HepG2 (cell line): ENCODE measurements around the gene THSD4. TPM values are rescaled to one million over a fixed set of nuclear protein-coding genes. Genes with fewer than 3 reads are reported as not detected.

Source experiments
- CTCF ChIP-seq: sonication (generic); formaldehyde crosslinking; IDR thresholded peaks from 2 replicates; pipeline ENCODE4 v1.5.0; 2020; ENCODE audit warnings: mild to moderate bottlenecking, missing genetic modification reagents, moderate library complexity
- FOXJ3 ChIP-seq: sonication (generic); formaldehyde crosslinking; IDR thresholded peaks from 2 replicates; pipeline ENCODE4 v1.4.0; 2020; ENCODE audit warnings: missing genetic modification reagents, mild to moderate bottlenecking, borderline replicate concordance
- HNF4G ChIP-seq, 2 experiments: sonication (generic) in 1 of 2; formaldehyde crosslinking in 1 of 2; IDR thresholded peaks; 2 replicates each; pipeline versions ENCODE4 v1.4.0 to v1.6.1; 2011 to 2020; ENCODE audit warnings: borderline replicate concordance in 2 of 2, low read depth in 2 of 2, mild to moderate bottlenecking in 2 of 2, low read length in 1 of 2, missing genetic modification reagents in 1 of 2, moderate library complexity in 1 of 2
- IKZF5 ChIP-seq: IDR thresholded peaks from 2 replicates; pipeline ENCODE4 v1.6.1; 2018; ENCODE audit warnings: missing genetic modification reagents, mild to moderate bottlenecking, missing compliant biosample characterization
- JARID2 ChIP-seq: sonication (generic); formaldehyde crosslinking; IDR thresholded peaks from 2 replicates; pipeline ENCODE4 v1.8.1; 2023; ENCODE audit warnings: missing genetic modification reagents, inconsistent platforms; ENCODE audit not compliant: insufficient replicate concordance
- KMT2B ChIP-seq: IDR thresholded peaks from 2 replicates; pipeline ENCODE4 v1.6.1; 2016; ENCODE audit warnings: missing genetic modification reagents, missing compliant biosample characterization
- MTERF4 ChIP-seq: sonication (generic); formaldehyde crosslinking; IDR thresholded peaks from 2 replicates; pipeline ENCODE4 v1.8.0; 2023; ENCODE audit warnings: mild to moderate bottlenecking, missing genetic modification reagents
- PHF20 ChIP-seq: sonication (generic); formaldehyde crosslinking; IDR thresholded peaks from 2 replicates; pipeline ENCODE4 v1.5.0; 2020; ENCODE audit warnings: mild to moderate bottlenecking, missing genetic modification reagents
- PITX1 ChIP-seq: sonication (generic); formaldehyde crosslinking; IDR thresholded peaks from 2 replicates; pipeline ENCODE4 v1.5.1; 2020; ENCODE audit warnings: mild to moderate bottlenecking, missing genetic modification reagents
- RFXAP ChIP-seq: sonication (generic); formaldehyde crosslinking; IDR thresholded peaks from 2 replicates; pipeline ENCODE4 v1.4.0; 2020; ENCODE audit warnings: missing genetic modification reagents, borderline replicate concordance
- TIGD3 ChIP-seq: sonication (generic); formaldehyde crosslinking; IDR thresholded peaks from 2 replicates; pipeline ENCODE4 v1.5.1; 2020; ENCODE audit warnings: mild to moderate bottlenecking, missing genetic modification reagents, borderline replicate concordance
- ZBTB3 ChIP-seq: sonication (generic); formaldehyde crosslinking; IDR thresholded peaks from 2 replicates; pipeline ENCODE4 v1.4.0; 2020; ENCODE audit warnings: low read depth, mild to moderate bottlenecking, moderate library complexity, missing genetic modification reagents, borderline replicate concordance
- ZFP1 ChIP-seq: IDR thresholded peaks from 2 replicates; pipeline ENCODE4 v1.6.1; 2016
- ZNF3 ChIP-seq: IDR thresholded peaks from 2 replicates; pipeline ENCODE4 v1.7.0; 2017; ENCODE audit warnings: inconsistent platforms
- ZNF337 ChIP-seq: sonication (generic); formaldehyde crosslinking; IDR thresholded peaks from 2 replicates; pipeline ENCODE4 v1.5.1; 2020; ENCODE audit warnings: missing genetic modification reagents, low read depth, mild to moderate bottlenecking, borderline replicate concordance
- ZNF34 ChIP-seq: sonication (generic); formaldehyde crosslinking; IDR thresholded peaks from 2 replicates; pipeline ENCODE4 v1.4.0; 2020; ENCODE audit warnings: mild to moderate bottlenecking, missing genetic modification reagents, borderline replicate concordance
- ZNF484 ChIP-seq: sonication (generic); formaldehyde crosslinking; IDR thresholded peaks from 2 replicates; pipeline ENCODE4 v1.5.1; 2020; ENCODE audit warnings: mild to moderate bottlenecking, low read depth, missing genetic modification reagents, borderline replicate concordance
- ZNF496 ChIP-seq: sonication (generic); formaldehyde crosslinking; IDR thresholded peaks from 2 replicates; pipeline ENCODE4 v1.8.1; 2023; ENCODE audit warnings: mild to moderate bottlenecking, moderate library complexity, missing genetic modification reagents; ENCODE audit not compliant: insufficient replicate concordance
- ZNF572 ChIP-seq: sonication (generic); formaldehyde crosslinking; IDR thresholded peaks from 2 replicates; pipeline ENCODE4 v1.5.1; 2020; ENCODE audit warnings: mild to moderate bottlenecking, missing genetic modification reagents
- ZNF576 ChIP-seq: sonication (generic); formaldehyde crosslinking; IDR thresholded peaks from 2 replicates; pipeline ENCODE4 v1.4.0; 2020; ENCODE audit warnings: mild to moderate bottlenecking, missing genetic modification reagents
- ZNF589 ChIP-seq: sonication (generic); formaldehyde crosslinking; conservative IDR thresholded peaks from 2 replicates; pipeline ENCODE4 v1.8.0; 2022; ENCODE audit warnings: mild to moderate bottlenecking, moderate library complexity, missing genetic modification reagents
- ZNF768 ChIP-seq: sonication (generic); formaldehyde crosslinking; IDR thresholded peaks from 2 replicates; pipeline ENCODE4 v1.4.0; 2020; ENCODE audit warnings: missing genetic modification reagents
- polyA plus RNA-seq, 8 experiments: library from polyadenylated mRNA; depleted of rRNA in 3 of 8; stranded (reverse) in 7 of 8; unstranded in 1 of 8; fragments of >200 nt; fragmentation: Illumina TruSeq in 4 of 8; extraction: Trizol in 4 of 8; gene quantifications; 2 replicates each; pipeline versions ENCODE4 v1.2.1 to v1.2.3, GENCODE V29; 2011 to 2016; ENCODE audit warnings: low read depth in 4 of 8, missing spikeins in 1 of 8, mixed read lengths in 1 of 8; ENCODE audit not compliant: insufficient read depth in 1 of 8
- total RNA-seq, 5 experiments: library from RNA; depleted of rRNA; stranded (reverse); fragments of >200 nt; fragmentation: Illumina TruSeq; extraction: Trizol; gene quantifications; 2 replicates each; pipeline ENCODE4 v1.2.3, GENCODE V29; 2016; ENCODE audit warnings: low read depth in 1 of 5
- TF ChIP-seq, protein P1 (sequence below): sonication (generic); formaldehyde crosslinking; IDR thresholded peaks from 2 replicates; pipeline ENCODE4 v1.5.0; 2020; ENCODE audit warnings: mild to moderate bottlenecking, missing genetic modification reagents

Gene THSD4
- total and polyA plus RNA-seq, 2 of the 13 experiments (the other 11 are each of a cell fraction or from before 2014, with no cell fraction given), result 0.07 to 0.21 TPM

GRCh38 chr15:71677352-71677751, 562.1 kb downstream of the THSD4 start (continued):
- TF ChIP-seq CTCF (CRISPR knock-in tag), result no peak
- no peak for TF ChIP-seq ZNF589 (CRISPR knock-in tag)
- no peak for TF ChIP-seq FOXJ3 (CRISPR knock-in tag)
- peak; percentile 83 for TF ChIP-seq PITX1 (CRISPR knock-in tag)
- no peak for TF ChIP-seq ZNF576 (CRISPR knock-in tag)
- TF ChIP-seq ZBTB3, result no peak
- no peak for TF ChIP-seq ZNF337 (CRISPR knock-in tag)
- no peak for TF ChIP-seq ZNF484 (CRISPR knock-in tag)
- TF ChIP-seq ZNF34, result no peak
- no peak for TF ChIP-seq ZNF572 (CRISPR knock-in tag)
- TF ChIP-seq ZNF496 (CRISPR knock-in tag), result no peak
- no peak for TF ChIP-seq RFXAP (CRISPR knock-in tag)
- no peak for TF ChIP-seq HNF4G (IDR thresholded peaks at IDR 0.05; ENCODE audit: borderline replicate concordance, low read depth, low read length)
- TF ChIP-seq HNF4G (CRISPR knock-in tag; IDR thresholded peaks at IDR 0.05; ENCODE audit: borderline replicate concordance, low read depth), result no peak
- TF ChIP-seq ZFP1 (CRISPR knock-in tag), result no peak
- TF ChIP-seq PHF20, result no peak
- TF ChIP-seq, protein P1, sequence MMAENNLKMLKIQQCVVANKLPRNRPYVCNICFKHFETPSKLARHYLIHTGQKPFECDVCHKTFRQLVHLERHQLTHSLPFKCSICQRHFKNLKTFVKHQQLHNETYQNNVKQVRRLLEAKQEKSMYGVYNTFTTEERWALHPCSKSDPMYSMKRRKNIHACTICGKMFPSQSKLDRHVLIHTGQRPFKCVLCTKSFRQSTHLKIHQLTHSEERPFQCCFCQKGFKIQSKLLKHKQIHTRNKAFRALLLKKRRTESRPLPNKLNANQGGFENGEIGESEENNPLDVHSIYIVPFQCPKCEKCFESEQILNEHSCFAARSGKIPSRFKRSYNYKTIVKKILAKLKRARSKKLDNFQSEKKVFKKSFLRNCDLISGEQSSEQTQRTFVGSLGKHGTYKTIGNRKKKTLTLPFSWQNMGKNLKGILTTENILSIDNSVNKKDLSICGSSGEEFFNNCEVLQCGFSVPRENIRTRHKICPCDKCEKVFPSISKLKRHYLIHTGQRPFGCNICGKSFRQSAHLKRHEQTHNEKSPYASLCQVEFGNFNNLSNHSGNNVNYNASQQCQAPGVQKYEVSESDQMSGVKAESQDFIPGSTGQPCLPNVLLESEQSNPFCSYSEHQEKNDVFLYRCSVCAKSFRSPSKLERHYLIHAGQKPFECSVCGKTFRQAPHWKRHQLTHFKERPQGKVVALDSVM (CRISPR knock-in tag), result no peak
- no peak for TF ChIP-seq JARID2 (CRISPR knock-in tag)
- TF ChIP-seq ZNF768 (CRISPR knock-in tag), result no peak
- TF ChIP-seq MTERF4 (CRISPR knock-in tag), result no peak
- TF ChIP-seq TIGD3 (CRISPR knock-in tag), result no peak
- no peak for TF ChIP-seq IKZF5 (CRISPR knock-in tag)
- no peak for TF ChIP-seq ZNF3 (CRISPR knock-in tag)
- no peak for TF ChIP-seq KMT2B (CRISPR knock-in tag)
